MM.1S (cell line): Measurements from ENCODE around the gene BLCAP.
A peak's percentile ranks its signal among the peaks of the same experiment; 100 is the strongest.

Experiments
- DNase-seq: peaks from one replicate; pipeline ENCODE4 v3.0.0-alpha.2; 2015
- H2AFZ ChIP-seq: fragments of 300-600 bp; sonication (generic); 2 replicates; pipeline ENCODE4 v1.6.0; 2016; ENCODE audit warnings: antibody characterized with exemption, low read length
- H3F3A ChIP-seq: fragments of 300-600 bp; sonication (generic); 2 replicates; pipeline ENCODE4 v1.6.1; 2016; ENCODE audit warnings: mild to moderate bottlenecking, antibody characterized with exemption, low read length, moderate library complexity, mixed read lengths; ENCODE audit not compliant: insufficient read depth
- H3K27ac ChIP-seq: fragments of 300-600 bp; sonication (generic); 2 replicates; pipeline ENCODE4 v1.5.1; 2016; ENCODE audit warnings: mild to moderate bottlenecking, low read length
- H3K27me3 ChIP-seq: fragments of 300-600 bp; sonication (generic); replicated peaks from 2 replicates; pipeline ENCODE4 v1.6.0; 2016; ENCODE audit warnings: low read length; ENCODE audit not compliant: insufficient read depth
- H3K36me3 ChIP-seq: fragments of 300-600 bp; sonication (generic); replicated peaks from 2 replicates; pipeline ENCODE4 v1.6.1; 2016; ENCODE audit warnings: mild to moderate bottlenecking, low read length, mixed read lengths; ENCODE audit not compliant: insufficient read depth
- H3K4me1 ChIP-seq: fragments of 300-600 bp; sonication (generic); 2 replicates; pipeline ENCODE4 v1.6.1; 2016; ENCODE audit warnings: low read length, mixed read lengths
- H3K4me2 ChIP-seq: fragments of 300-600 bp; sonication (generic); 2 replicates; pipeline ENCODE4 v1.6.0; 2016; ENCODE audit warnings: low read depth, low read length
- H3K4me3 ChIP-seq: fragments of 300-600 bp; sonication (generic); 2 replicates; pipeline ENCODE4 v1.5.1; 2016; ENCODE audit warnings: low read length, mixed read lengths
- H3K79me2 ChIP-seq: fragments of 300-600 bp; sonication (generic); 2 replicates; pipeline ENCODE4 v1.6.1; 2016; ENCODE audit warnings: mixed run types, low read length, mixed read lengths
- H3K9ac ChIP-seq: fragments of 300-600 bp; sonication (generic); 2 replicates; pipeline ENCODE4 v1.6.1; 2016; ENCODE audit warnings: low read length, mixed read lengths
- H3K9me2 ChIP-seq: fragments of 300-600 bp; sonication (generic); replicated peaks from 2 replicates; pipeline ENCODE4 v1.6.1; 2016; ENCODE audit warnings: mild to moderate bottlenecking, low read length, mixed read lengths; ENCODE audit not compliant: insufficient read depth
- H3K9me3 ChIP-seq: fragments of 300-600 bp; sonication (generic); replicated peaks from 2 replicates; pipeline ENCODE4 v1.6.1; 2016; ENCODE audit warnings: mild to moderate bottlenecking, low read length, mixed read lengths; ENCODE audit not compliant: insufficient read depth
- H4K20me1 ChIP-seq: fragments of 300-600 bp; sonication (generic); 2 replicates; pipeline ENCODE4 v1.6.1; 2016; ENCODE audit warnings: mild to moderate bottlenecking, low read length, moderate library complexity, mixed read lengths; ENCODE audit not compliant: insufficient read depth
- EZH2 ChIP-seq: fragments of 300-600 bp; sonication (generic); optimal IDR thresholded peaks from 2 replicates; pipeline ENCODE3; 2017; ENCODE audit warnings: low read depth, mild to moderate bottlenecking, antibody characterized with exemption, low read length, mixed read lengths
- EZH2phosphoT487 ChIP-seq: fragments of 300-600 bp; sonication (generic); IDR thresholded peaks from 2 replicates; pipeline ENCODE4 v1.6.1; 2018; ENCODE audit warnings: antibody characterized with exemption, low read length
- TF ChIP-seq, protein P1 (sequence below): fragments of 300-600 bp; sonication (generic); IDR thresholded peaks from 2 replicates; pipeline ENCODE4 v1.5.1; 2016; ENCODE audit warnings: antibody characterized with exemption, low read length, mixed read lengths

The BLCAP gene

DNA sequence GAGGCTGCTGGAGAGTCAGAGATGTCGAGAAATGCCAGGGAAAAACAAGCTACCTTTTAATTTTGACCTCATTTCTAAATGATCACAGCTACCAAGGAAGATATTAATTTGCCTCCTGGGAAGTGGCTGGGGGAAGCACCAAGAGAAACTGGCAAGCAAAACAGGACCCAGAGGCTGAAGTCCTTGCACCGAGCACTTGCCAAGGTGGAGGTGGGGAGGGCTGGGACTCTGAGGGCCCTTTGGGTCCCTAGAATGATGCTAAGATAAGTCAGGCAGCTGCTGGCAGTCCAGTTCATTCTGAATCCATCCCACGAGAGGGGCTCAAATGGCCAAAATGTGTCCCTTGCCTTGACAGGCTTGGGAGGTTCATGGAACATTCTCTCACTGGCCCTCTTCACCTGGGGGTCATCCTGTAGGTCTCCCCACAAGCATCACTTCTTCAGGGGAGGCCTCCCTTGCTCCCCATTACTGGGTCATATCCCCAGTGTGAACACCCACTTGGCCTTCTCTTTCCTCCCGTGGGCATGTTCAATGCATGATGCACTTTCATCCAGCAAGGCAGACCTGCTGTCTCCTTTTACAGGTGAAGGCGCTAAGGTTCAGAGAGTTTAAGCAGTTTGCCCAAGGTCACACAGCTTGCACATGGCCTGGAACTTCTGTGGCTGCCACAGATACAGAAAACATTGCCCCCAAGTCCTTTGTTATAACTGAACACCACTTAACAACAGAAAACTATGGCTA lies 39.1 kb upstream of the BLCAP start:
- TF ChIP-seq EZH2: no peak
- TF ChIP-seq, protein P1, sequence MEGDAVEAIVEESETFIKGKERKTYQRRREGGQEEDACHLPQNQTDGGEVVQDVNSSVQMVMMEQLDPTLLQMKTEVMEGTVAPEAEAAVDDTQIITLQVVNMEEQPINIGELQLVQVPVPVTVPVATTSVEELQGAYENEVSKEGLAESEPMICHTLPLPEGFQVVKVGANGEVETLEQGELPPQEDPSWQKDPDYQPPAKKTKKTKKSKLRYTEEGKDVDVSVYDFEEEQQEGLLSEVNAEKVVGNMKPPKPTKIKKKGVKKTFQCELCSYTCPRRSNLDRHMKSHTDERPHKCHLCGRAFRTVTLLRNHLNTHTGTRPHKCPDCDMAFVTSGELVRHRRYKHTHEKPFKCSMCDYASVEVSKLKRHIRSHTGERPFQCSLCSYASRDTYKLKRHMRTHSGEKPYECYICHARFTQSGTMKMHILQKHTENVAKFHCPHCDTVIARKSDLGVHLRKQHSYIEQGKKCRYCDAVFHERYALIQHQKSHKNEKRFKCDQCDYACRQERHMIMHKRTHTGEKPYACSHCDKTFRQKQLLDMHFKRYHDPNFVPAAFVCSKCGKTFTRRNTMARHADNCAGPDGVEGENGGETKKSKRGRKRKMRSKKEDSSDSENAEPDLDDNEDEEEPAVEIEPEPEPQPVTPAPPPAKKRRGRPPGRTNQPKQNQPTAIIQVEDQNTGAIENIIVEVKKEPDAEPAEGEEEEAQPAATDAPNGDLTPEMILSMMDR: no peak
- TF ChIP-seq EZH2phosphoT487: no peak
- H3K9me3 ChIP-seq: no peaks in the 10 kb centered on the region
- no peak overlapping the region for H3K27ac ChIP-seq
- H3K4me3 ChIP-seq: no peak overlapping the region
- H3K9ac ChIP-seq: no peak overlapping the region
- no peaks in the 10 kb centered on the region for H3F3A ChIP-seq
- DNase-seq: no peak
- H3K4me1 ChIP-seq: no peaks in the 10 kb centered on the region
- no peaks in the 10 kb centered on the region for H3K9me2 ChIP-seq
- H3K36me3 ChIP-seq: no peaks in the 10 kb centered on the region
- no peaks in the 10 kb centered on the region for H4K20me1 ChIP-seq
- H3K27me3 ChIP-seq: peaks cover 63% of the 10 kb centered on the region
- no peaks in the 10 kb centered on the region for H3K79me2 ChIP-seq
- no peak overlapping the region for H3K4me2 ChIP-seq
- H2AFZ ChIP-seq: no peak overlapping the region

DNA sequence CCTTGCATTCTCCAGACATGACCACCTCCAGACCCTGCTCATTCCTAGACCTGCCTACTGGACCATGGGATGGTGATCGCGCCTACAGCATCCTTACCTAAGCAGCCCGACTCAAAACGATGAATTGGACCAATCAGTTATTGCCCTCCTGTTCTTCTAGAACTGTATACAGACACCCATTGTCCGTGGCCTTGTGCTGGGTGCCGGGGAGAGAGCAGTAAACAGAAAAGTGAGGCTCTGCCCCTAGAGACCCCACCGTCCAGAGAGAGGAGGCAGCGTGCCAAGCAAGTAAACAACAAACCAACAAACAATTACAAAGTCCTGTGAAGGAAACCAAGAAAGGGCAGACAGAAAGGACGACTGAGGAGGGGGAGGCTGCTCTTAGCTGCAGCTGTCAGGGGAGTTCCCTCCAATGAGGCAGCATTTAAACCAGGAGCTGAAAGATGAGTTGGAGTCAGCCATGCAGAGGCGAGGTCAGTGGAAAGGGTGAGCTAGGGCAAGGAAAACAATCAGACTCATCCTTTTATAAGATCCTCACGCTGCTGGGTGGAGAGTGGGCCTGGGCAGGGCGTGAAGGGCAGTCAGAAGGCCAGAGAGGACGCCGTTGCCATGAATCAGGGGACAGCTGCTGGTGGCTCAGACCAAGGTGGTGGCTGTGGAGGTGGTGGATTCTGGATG lies 37.6 kb upstream of the BLCAP start:
- no peak overlapping the region for H3K4me2 ChIP-seq
- no peaks in the 10 kb centered on the region for H3K4me1 ChIP-seq
- H3K27me3 ChIP-seq: peaks cover 54% of the 10 kb centered on the region
- H4K20me1 ChIP-seq: no peaks in the 10 kb centered on the region
- H3K27ac ChIP-seq: no peak overlapping the region
- TF ChIP-seq EZH2phosphoT487 (no peak), EZH2 (no peak)
- TF ChIP-seq, protein P1: no peak
- no peaks in the 10 kb centered on the region for H3K9me3 ChIP-seq
- H3K4me3 ChIP-seq: no peak overlapping the region
- no peak overlapping the region for H2AFZ ChIP-seq
- DNase-seq: no peak
- H3K9me2 ChIP-seq: no peaks in the 10 kb centered on the region
- H3K79me2 ChIP-seq: no peaks in the 10 kb centered on the region
- no peaks in the 10 kb centered on the region for H3F3A ChIP-seq
- H3K36me3 ChIP-seq: no peaks in the 10 kb centered on the region
- no peak overlapping the region for H3K9ac ChIP-seq

DNA sequence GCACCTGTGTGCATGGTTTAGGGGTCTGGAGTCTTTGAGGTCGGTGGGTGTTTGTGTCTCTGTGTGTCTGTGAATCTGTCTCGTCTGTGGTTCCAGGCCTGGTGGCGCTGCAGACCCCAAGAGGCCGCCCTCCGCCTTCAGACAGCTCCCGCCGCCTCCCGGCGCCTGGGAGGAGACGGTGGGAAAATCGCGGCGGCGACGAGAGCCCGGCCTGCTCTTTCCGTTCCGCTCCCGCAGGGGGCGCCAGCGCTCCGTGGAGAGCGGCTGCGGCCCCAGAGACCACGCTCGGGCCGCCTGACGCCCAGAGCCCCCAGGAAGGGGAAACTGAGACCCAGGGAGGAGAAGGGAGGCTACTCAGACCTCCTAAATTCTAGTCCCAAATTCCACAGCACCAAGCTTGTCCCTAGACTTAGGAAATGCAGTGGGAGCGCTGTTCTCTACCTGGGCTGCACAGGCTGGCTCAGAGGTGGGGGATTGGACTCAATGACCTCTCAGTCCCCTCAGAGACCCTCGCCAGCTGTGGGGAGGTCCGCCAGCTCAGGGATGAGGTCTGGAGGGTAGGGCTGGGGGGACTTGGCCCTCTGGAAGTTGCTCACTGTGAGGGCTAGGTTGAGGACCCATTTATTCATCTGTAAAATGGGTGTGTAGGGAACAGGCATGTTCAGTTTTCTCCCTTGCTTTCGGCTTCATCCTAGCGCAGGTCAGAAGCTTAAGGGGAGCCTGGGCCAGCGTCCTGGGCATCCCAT lies 36.9 kb upstream of the BLCAP start:
- Histone ChIP-seq H3K27me3 (peaks cover 52% of the 10 kb centered on the region), H4K20me1 (no peaks in the 10 kb centered on the region), H3K27ac (no peak overlapping the region), H3K4me2 (peak overlapping the region; percentile 54; the same call in 1 of the 2 replicates), H3K36me3 (no peaks in the 10 kb centered on the region), H3K9me3 (no peaks in the 10 kb centered on the region), H3K9ac (no peak overlapping the region), H3K4me3 (no peak overlapping the region; the same call in 1 of the 2 replicates), H3K79me2 (no peaks in the 10 kb centered on the region), H3F3A (no peaks in the 10 kb centered on the region), H3K9me2 (no peaks in the 10 kb centered on the region), H2AFZ (peak overlapping the region; percentile 69), H3K4me1 (no peaks in the 10 kb centered on the region)
- TF ChIP-seq, protein P1: peak; percentile 89
- TF ChIP-seq EZH2: no peak
- DNase-seq: peak; percentile 24
